Mesendoderm (in vitro differentiated cells): ENCODE results near the gene F13A1.

Source experiments
- DNase-seq: peaks from one replicate; pipeline ENCODE4 v3.0.0; 2013
- H2AK5ac ChIP-seq: 2 replicates; pipeline ENCODE4 v1.6.1; 2013; ENCODE audit warnings: low read length, inconsistent platforms
- H2BK120ac ChIP-seq: 2 replicates; pipeline ENCODE4 v1.6.1; 2013; ENCODE audit warnings: low read depth, mild to moderate bottlenecking, low read length, moderate library complexity, mixed read lengths
- H2BK15ac ChIP-seq: replicated peaks from 2 replicates; pipeline ENCODE4 v1.6.1; 2013; ENCODE audit warnings: low read depth, mild to moderate bottlenecking, moderate library complexity
- H2BK5ac ChIP-seq: 2 replicates; pipeline ENCODE4 v1.6.1; 2013; ENCODE audit warnings: low read length, inconsistent platforms
- H3K18ac ChIP-seq: 2 replicates; pipeline ENCODE4 v1.6.1; 2013; ENCODE audit warnings: mild to moderate bottlenecking, low read length, mixed read lengths
- H3K23ac ChIP-seq: one replicate; pipeline ENCODE4 v1.6.1; 2013; ENCODE audit warnings: low read length
- H3K27ac ChIP-seq: 2 replicates; pipeline ENCODE4 v1.5.1; 2013; ENCODE audit warnings: low read depth, mild to moderate bottlenecking, inconsistent platforms, low read length, moderate library complexity
- H3K27me3 ChIP-seq: 2 replicates; pipeline ENCODE4 v1.6.1; 2013; ENCODE audit warnings: low read length, control low read depth, mild to moderate bottlenecking, inconsistent platforms; ENCODE audit not compliant: insufficient read depth, poor library complexity
- H3K36me3 ChIP-seq: 2 replicates; pipeline ENCODE4 v1.6.1; 2013; ENCODE audit warnings: low read length, inconsistent platforms; ENCODE audit not compliant: control insufficient read depth, insufficient read depth
- H3K4ac ChIP-seq: one replicate; pipeline ENCODE4 v1.6.1; 2013; ENCODE audit warnings: low read depth, mild to moderate bottlenecking, low read length, moderate library complexity
- H3K4me1 ChIP-seq: 2 replicates; pipeline ENCODE4 v1.6.1; 2013; ENCODE audit warnings: low read depth, low read length, inconsistent platforms; ENCODE audit not compliant: control insufficient read depth
- H3K4me2 ChIP-seq: 2 replicates; pipeline ENCODE4 v1.6.1; 2013; ENCODE audit warnings: low read length
- H3K4me3 ChIP-seq: 2 replicates; pipeline ENCODE4 v1.5.1; 2013; ENCODE audit warnings: mild to moderate bottlenecking, low read length
- H3K56ac ChIP-seq: one replicate; pipeline ENCODE4 v1.6.1; 2013; ENCODE audit warnings: low read length
- H3K79me1 ChIP-seq: 2 replicates; pipeline ENCODE4 v1.6.1; 2013; ENCODE audit warnings: low read length, inconsistent platforms
- H3K79me2 ChIP-seq: 2 replicates; pipeline ENCODE4 v1.6.1; 2013; ENCODE audit warnings: mild to moderate bottlenecking, low read length; ENCODE audit not compliant: control insufficient read depth, insufficient read depth
- H3K9ac ChIP-seq: 2 replicates; pipeline ENCODE4 v1.6.1; 2013; ENCODE audit warnings: low read length, inconsistent platforms
- H4K5ac ChIP-seq: one replicate; pipeline ENCODE4 v1.6.1; 2013; ENCODE audit warnings: low read length
- H4K8ac ChIP-seq: one replicate; pipeline ENCODE4 v1.6.1; 2013; ENCODE audit warnings: low read depth, mild to moderate bottlenecking, control low read depth, low read length, moderate library complexity
- WGBS: extraction: QIAGEN DNeasy Blood & Tissue Kit; methylation state at CpG from one replicate; pipeline ENCODE4 v1.1.7; 2013; ENCODE audit warnings: low lambda C conversion rate, missing lambda C conversion rate; ENCODE audit not compliant: insufficient coverage; ENCODE audit errors: extremely low coverage; 5-methylcytosine and 5-hydroxymethylcytosine counted together

The F13A1 gene

GRCh38 chr6:6277413-6277812, 43.0 kb downstream of the F13A1 start:
- no peak overlapping the region for H4K5ac ChIP-seq
- H3K4me1 ChIP-seq: no peaks in the 10 kb centered on the region
- DNase-seq: no peak
- H3K4ac ChIP-seq: no peak overlapping the region
- no peaks in the 10 kb centered on the region for H3K36me3 ChIP-seq
- H3K4me3 ChIP-seq: no peak overlapping the region
- H3K56ac ChIP-seq: no peak overlapping the region
- no peak overlapping the region for H2AK5ac ChIP-seq
- H3K27me3 ChIP-seq: no peaks in the 10 kb centered on the region
- H3K4me2 ChIP-seq: no peak overlapping the region
- no peak overlapping the region for H2BK120ac ChIP-seq
- no peaks in the 10 kb centered on the region for H3K79me1 ChIP-seq
- no peak overlapping the region for H4K8ac ChIP-seq
- H2BK5ac ChIP-seq: no peak overlapping the region
- H3K9ac ChIP-seq: no peak overlapping the region
- no peak overlapping the region for H3K27ac ChIP-seq
- H3K23ac ChIP-seq: no peak overlapping the region
- no peak overlapping the region for H3K18ac ChIP-seq
- no peak overlapping the region for H2BK15ac ChIP-seq
- H3K79me2 ChIP-seq: no peaks in the 10 kb centered on the region
- WGBS: no CpG with 5 or more reads among the region's 4 CpGs

DNA sequence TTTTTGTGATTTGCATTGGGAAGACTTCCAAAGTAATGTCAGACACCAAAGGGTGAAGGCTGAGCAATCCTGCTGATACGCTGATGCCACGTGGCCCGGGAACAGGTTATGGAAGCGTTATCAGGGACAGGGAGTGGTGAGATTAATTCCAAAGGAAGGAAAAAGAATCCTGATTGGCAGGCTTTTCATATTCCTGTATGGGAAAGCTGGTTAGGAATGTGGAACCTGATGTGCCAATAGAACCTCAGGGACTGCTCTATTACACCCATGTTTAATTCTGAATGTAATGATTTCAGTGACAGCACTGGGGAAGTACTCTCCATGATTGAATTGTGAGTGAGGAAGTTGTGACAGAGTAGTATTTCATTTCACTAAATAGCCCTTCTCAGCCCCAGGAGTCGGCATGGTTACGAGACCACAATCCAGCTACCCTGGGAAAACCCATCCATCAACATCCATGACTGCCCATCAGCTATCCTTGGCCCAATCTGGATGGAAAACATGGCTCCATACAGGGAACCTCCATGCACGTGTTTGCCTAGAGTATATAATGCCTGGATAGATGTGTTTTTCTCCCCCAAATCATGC, 49.4 kb downstream of the F13A1 start:
- Histone ChIP-seq H2BK120ac (no peak overlapping the region), H2AK5ac (no peak overlapping the region), H3K36me3 (no peaks in the 10 kb centered on the region), H3K23ac (no peak overlapping the region), H3K79me1 (no peaks in the 10 kb centered on the region), H2BK15ac (no peak overlapping the region), H2BK5ac (no peak overlapping the region), H3K4ac (no peak overlapping the region), H4K8ac (no peak overlapping the region), H3K4me3 (no peak overlapping the region), H3K56ac (no peak overlapping the region), H3K79me2 (no peaks in the 10 kb centered on the region), H3K27ac (no peak overlapping the region), H4K5ac (no peak overlapping the region), H3K4me2 (no peak overlapping the region), H3K4me1 (no peaks in the 10 kb centered on the region), H3K18ac (no peak overlapping the region), H3K27me3 (no peaks in the 10 kb centered on the region), H3K9ac (no peak overlapping the region)
- no CpG with 5 or more reads among the region's 7 CpGs for WGBS
- no peak for DNase-seq

DNA sequence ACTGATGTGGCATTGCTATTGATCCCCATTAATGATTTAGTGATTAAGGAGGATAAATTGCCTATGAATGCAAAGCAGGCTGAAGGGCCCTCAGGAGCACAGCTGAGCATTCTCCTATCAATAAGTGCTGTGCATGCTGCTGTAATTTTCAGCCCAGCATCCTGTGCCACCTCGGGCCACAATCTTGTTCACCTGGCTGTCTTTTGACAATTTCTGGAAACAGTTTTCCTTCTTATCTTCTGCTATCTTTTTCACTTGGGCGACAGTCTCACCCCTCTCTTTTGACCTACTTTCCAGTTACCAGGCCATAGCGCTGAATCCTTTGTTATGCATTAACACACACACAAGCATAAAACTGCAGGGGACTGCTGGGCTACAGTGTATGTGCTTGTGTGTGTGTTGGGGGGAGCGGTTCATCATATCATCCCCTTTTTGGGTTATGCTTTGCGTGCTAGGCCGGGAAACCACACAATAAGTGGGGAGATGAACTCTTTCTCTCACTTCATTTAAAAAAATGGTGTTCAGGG, 60.2 kb downstream of the F13A1 start:
- no peak overlapping the region for H2BK5ac ChIP-seq

DNA sequence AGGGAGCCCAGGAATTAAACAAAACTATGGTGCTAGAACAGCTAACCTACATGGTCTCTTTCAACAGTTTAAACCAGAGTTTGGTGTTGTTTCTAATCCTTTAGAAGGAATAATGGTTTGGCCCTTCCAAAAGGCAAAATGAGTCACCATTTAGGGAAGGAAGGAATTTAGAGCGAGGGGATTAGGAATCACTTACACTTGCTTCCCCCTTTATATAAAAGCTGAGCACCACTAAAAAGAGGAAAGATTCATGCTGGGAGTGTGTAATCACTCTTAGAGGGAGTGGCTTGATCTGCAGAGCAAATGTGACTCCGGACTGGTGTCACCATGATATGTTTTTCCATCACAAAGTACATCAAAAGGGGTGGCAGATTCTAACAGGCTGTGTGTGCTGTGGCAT, 63.6 kb downstream of the F13A1 start:
- H2BK15ac ChIP-seq: no peak overlapping the region
- no peak overlapping the region for H2BK120ac ChIP-seq
- no peaks in the 10 kb centered on the region for H3K79me1 ChIP-seq
- H3K79me2 ChIP-seq: no peaks in the 10 kb centered on the region
- no peak overlapping the region for H2AK5ac ChIP-seq
- no peak overlapping the region for H2BK5ac ChIP-seq
- no CpG with 5 or more reads among the region's 2 CpGs for WGBS
- no peaks in the 10 kb centered on the region for H3K36me3 ChIP-seq
- no peak overlapping the region for H3K4me3 ChIP-seq
- H3K9ac ChIP-seq: no peak overlapping the region
- no peak overlapping the region for H3K4ac ChIP-seq
- no peak overlapping the region for H3K18ac ChIP-seq
- no peaks in the 10 kb centered on the region for H3K27me3 ChIP-seq
- no peak overlapping the region for H3K4me2 ChIP-seq
- no peak overlapping the region for H3K56ac ChIP-seq
- H4K8ac ChIP-seq: no peak overlapping the region
- DNase-seq: peak; percentile 49
- no peak overlapping the region for H3K23ac ChIP-seq
- H3K27ac ChIP-seq: no peak overlapping the region
- H4K5ac ChIP-seq: no peak overlapping the region
- no peaks in the 10 kb centered on the region for H3K4me1 ChIP-seq

More for the DNA sequence above, 60.2 kb downstream of the F13A1 start:
- Histone ChIP-seq H3K18ac (no peak overlapping the region), H2BK120ac (no peak overlapping the region), H3K23ac (no peak overlapping the region), H3K27ac (no peak overlapping the region), H3K4me2 (no peak overlapping the region), H2BK15ac (no peak overlapping the region), H3K4me3 (no peak overlapping the region), H4K8ac (no peak overlapping the region), H3K79me1 (no peaks in the 10 kb centered on the region), H3K79me2 (no peaks in the 10 kb centered on the region), H3K4me1 (no peaks in the 10 kb centered on the region), H3K36me3 (no peaks in the 10 kb centered on the region), H3K27me3 (no peaks in the 10 kb centered on the region), H3K9ac (no peak overlapping the region), H3K56ac (no peak overlapping the region), H3K4ac (no peak overlapping the region), H4K5ac (no peak overlapping the region), H2AK5ac (no peak overlapping the region)
- no CpG with 5 or more reads among the region's 6 CpGs for WGBS
- DNase-seq: no peak

- H3K4me3 ChIP-seq: no peak overlapping the region
- no peaks in the 10 kb centered on the region for H3K4me1 ChIP-seq
- H3K4ac ChIP-seq: no peak overlapping the region
- H4K5ac ChIP-seq: no peak overlapping the region
- H2BK15ac ChIP-seq: no peak overlapping the region
- no peak overlapping the region for H3K27ac ChIP-seq
- no peak for DNase-seq
- no CpG with 5 or more reads among the region's 4 CpGs for WGBS
- no peaks in the 10 kb centered on the region for H3K79me2 ChIP-seq
- H4K8ac ChIP-seq: no peak overlapping the region
- no peak overlapping the region for H2BK120ac ChIP-seq
- no peak overlapping the region for H3K9ac ChIP-seq
- H3K4me2 ChIP-seq: no peak overlapping the region
- no peaks in the 10 kb centered on the region for H3K79me1 ChIP-seq
- no peak overlapping the region for H2BK5ac ChIP-seq
- H2AK5ac ChIP-seq: no peak overlapping the region
- H3K23ac ChIP-seq: no peak overlapping the region
- no peak overlapping the region for H3K56ac ChIP-seq
- no peaks in the 10 kb centered on the region for H3K36me3 ChIP-seq
- no peak overlapping the region for H3K18ac ChIP-seq
- no peaks in the 10 kb centered on the region for H3K27me3 ChIP-seq
Measured at GRCh38 chr6:6256259-6256658, 64.2 kb downstream of the F13A1 start.
